CD4-positive, alpha-beta T cell treated with Interleukin-21 for 1 hour (primary cell): ENCODE data around the gene LIPA.
"Not testable (repeated sequence)": the region's sequence is repeated elsewhere in the genome, so short reads cannot be mapped to it uniquely, and the experiment has no call there.

Source experiments
- DNase-seq: peaks from one replicate; pipeline ENCODE4 v3.0.0-alpha.2; 2020

LIPA gene

GRCh38 chr10:89269433-89270152 lies 18.0 kb upstream of the LIPA start:
- no peak for DNase-seq

DNA sequence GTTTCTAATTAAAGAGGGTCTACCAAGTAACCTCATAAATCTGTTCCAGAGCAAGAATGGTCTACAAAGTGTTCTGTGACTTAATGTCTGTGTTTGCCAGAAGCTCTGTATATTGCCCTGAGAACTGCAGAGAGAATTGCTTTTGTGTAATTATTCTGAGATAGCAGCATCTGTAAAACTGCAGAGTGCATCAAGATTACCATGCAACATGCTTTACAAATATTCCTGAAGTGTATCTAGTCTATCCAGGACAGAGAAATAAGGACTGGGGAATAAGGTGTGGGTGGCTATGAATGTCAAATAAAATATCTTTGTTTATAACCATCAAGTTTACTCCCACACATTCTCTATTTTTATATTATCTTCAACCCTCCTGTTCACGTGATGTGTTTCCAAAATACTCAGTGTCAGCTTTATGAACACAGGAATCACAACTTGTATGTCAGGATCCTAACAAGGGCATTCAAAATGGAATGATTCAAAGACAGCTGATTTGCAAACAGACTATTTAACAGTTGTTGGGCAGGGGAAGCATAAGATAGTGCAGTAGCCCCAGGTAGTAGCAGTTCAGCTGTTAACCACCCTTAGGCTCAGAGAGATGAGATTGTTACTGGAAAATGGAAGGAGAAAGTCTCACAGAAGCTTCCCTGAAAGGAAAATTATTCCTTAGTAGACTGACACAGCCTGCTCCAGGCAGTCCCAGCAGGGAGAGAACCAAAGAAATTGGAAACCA lies 15.3 kb upstream of the LIPA start:
- DNase-seq = no peak

GRCh38 chr10:89263531-89263930 lies 12.0 kb upstream of the LIPA start:
- no peak for DNase-seq

- no peak for DNase-seq
These were observed 11.5 kb upstream of the LIPA start for GRCh38 chr10:89263091-89263490.

GRCh38 chr10:89262086-89263051 lies 10.8 kb upstream of the LIPA start:
- no peak for DNase-seq

DNA sequence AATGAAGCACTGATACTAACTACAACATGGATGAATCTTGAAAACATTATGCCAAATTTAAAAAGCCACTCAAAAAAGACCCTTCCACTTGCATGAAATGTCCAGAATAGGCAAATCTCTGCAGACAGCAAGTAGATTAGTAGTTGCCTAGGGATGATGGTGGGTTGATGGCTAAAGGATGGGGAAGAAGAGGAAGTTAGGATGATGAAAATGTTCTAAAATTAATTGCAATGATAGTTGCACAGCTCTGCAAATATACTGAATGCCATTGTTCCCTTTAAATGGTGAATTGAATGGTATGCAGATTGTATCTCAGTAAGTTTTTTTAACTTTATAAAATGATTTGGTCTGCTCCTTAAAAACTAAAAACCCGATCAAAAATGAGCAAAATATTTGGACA lies 7.3 kb upstream of the LIPA start:
- DNase-seq = no peak

GRCh38 chr10:89257581-89257980 lies 6.0 kb upstream of the LIPA start:
- no peak for DNase-seq

DNA sequence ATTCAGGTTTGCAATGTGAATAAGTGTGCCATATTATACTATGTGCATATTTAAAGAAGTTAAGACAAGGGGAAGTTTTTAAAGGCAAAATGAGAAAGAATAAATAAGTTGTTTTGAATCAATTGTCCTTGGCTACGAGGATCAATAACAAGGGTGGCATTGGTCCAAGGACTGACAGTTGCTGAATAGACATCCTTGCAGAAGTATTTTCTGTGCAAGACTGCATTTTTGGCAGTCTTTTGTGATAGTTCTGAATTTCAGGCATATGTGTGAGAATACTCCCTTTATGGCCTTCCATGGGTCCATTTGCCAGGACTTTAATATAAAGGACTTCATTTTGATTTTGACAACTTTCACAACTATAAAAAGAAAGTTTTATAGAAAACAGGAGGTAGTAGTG lies 5.4 kb upstream of the LIPA start:
- no peak for DNase-seq

GRCh38 chr10:89256340-89256739 lies 4.8 kb upstream of the LIPA start:
- no peak for DNase-seq

- no peak for DNase-seq
These were observed 4.2 kb upstream of the LIPA start for GRCh38 chr10:89255793-89256192.

DNA sequence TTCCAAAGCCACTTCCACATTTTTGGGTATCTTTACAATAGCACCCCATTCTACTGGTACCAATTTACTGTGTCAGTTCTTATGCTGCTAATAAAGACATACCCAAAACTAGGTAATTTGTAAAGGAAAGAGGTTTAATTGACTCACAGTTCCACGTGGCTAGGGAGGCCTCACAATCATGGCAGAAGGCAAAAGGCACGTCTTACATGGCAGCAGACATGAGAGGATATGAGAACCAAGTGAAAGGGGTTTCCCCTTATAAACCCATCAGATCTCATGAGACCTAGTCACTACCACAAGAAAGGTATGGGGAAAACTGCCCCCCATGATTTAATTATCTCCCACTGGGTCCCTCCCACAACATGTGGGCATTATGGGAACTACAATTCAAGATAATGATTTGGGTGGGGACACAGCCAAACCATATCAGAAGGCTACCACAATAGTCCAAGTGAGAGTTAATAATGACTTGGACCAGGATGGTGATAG lies 3.6 kb upstream of the LIPA start:
- not testable (repeated sequence) for DNase-seq

DNA sequence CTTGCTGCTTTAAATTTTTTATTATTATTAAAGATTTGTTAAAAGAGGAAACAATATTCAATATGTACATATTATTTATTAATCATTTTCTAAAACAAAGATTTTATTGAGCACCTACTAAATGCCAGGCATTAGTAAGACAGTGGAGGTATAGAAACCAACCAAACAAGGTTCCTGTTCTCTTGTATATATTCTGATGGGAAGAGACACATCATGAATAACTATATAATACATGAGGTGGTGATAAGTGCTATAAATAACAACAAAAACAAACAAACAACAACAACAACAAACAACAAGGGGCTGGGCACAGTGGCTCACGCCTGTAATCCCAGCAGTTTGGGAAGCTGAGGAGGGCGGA lies 630 bp upstream of the LIPA start:
- DNase-seq = no peak

- no peak for DNase-seq
These were observed 638 bp downstream of the LIPA start for GRCh38 chr10:89250865-89251408.

DNA sequence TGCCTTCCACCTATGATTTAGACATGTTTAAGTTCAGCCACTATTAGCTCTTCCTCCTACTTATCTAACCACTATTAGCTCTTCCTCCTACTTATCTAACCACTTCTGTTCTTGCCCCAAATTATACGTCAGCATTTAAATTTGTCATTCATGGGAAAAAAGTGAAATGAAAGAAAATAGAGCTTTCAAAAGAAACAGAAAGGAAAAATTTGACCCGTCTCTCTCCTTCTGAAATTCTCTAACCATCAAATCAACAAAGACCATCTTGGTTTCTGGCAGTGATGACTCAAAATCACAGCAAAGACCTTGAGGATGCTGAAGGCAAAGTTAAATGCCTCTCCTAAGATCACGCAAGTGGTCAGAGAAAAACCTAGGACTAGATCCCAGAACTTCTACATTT lies 2.6 kb downstream of the LIPA start:
- DNase-seq = no peak

DNA sequence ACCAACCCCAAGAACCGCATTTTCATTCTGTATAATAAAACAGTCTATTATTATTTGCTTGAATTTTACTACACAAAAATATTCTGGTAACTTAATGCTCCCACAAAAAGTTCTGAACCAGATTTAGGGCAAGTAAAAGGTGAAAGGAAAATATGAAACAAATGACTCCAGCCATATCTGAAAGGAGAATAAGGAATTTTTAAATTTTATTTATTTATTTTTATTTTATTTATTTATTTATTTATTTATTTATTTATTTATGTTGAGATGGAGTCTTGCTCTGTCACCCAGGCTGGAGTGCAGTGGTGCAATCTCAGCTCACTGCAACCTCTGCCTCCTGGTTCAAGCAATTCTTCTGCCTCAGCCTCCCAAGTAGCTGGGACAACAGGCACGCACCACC lies 4.0 kb downstream of the LIPA start:
- DNase-seq = not testable (repeated sequence)

GRCh38 chr10:89245802-89246201 lies 5.8 kb downstream of the LIPA start:
- no peak for DNase-seq

- DNase-seq = no peak
These were observed 8.6 kb downstream of the LIPA start for GRCh38 chr10:89242840-89243568.

- DNase-seq = no peak
These were observed 9.3 kb downstream of the LIPA start for GRCh38 chr10:89242345-89242684.

- no peak for DNase-seq
These were observed 9.9 kb downstream of the LIPA start for GRCh38 chr10:89241486-89242344.

DNA sequence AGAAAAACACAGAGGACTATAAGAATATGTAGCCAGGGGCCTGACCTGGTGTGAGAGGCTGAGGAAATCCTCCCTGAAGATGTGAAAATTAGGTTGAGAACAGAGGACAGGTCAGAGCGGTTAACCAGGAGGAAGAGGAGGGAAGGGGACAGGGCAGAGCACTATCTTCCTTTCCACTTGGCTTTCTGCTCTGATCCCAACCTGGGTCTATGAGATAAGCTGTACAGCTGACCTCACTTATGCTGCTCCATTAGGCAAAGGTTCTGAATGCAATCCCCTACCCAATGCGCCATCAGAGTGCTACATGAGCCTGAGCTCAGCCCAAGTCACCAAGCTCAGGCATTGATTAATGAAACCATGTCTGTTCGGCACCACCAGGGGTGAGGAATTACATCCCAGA lies 10.5 kb downstream of the LIPA start:
- DNase-seq = no peak

DNA sequence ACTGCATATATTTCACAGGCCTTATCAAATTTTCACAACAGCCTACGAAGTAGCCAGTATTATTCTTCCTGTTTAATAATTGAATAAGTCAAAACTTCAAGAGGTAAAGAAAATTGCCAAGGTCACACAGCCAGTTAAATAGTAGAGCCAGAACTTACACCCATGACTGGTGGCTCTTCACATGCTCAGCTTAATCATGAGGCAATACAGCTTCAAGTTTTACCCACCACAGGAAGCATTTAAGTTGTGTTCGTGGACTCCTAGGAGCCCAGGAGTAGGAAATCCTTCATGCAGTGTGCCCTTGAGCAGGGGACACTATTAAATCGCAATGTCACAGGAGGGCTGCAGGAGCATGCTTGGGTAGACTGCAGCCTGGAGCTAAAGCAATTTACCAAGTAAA lies 11.1 kb downstream of the LIPA start:
- DNase-seq = no peak
